NK-92 (cell line): Measurements from ENCODE around the gene GPC5.
"Not testable (repeated sequence)": the region's sequence is repeated elsewhere in the genome, so short reads cannot be mapped to it uniquely, and the experiment has no call there.

Experiments
- DNase-seq: peaks from one replicate; lab custom pipeline; 2025; ENCODE audit not compliant: unreplicated experiment; lab: John Stamatoyannopoulos, UW

Gene GPC5

GRCh38 chr13:92510416-92510815, 1112.0 kb downstream of the GPC5 start:
- no peak for DNase-seq

GRCh38 chr13:92512852-92513251, 1114.4 kb downstream of the GPC5 start:
- no peak for DNase-seq

- DNase-seq: no peak
Measured at GRCh38 chr13:92513672-92514071, 1115.3 kb downstream of the GPC5 start.

GRCh38 chr13:92514420-92515125, 1116.2 kb downstream of the GPC5 start:
- DNase-seq: no peak

- DNase-seq: not testable (repeated sequence)
Measured at GRCh38 chr13:92516878-92517277, 1118.5 kb downstream of the GPC5 start.

GRCh38 chr13:92518622-92519021, 1120.2 kb downstream of the GPC5 start:
- DNase-seq: not testable (repeated sequence)

GRCh38 chr13:92530364-92530763, 1131.9 kb downstream of the GPC5 start:
- no peak for DNase-seq

- DNase-seq: no peak
Measured at GRCh38 chr13:92535222-92536006, 1137.0 kb downstream of the GPC5 start.

GRCh38 chr13:92537471-92537870, 1139.0 kb downstream of the GPC5 start:
- DNase-seq: no peak

- DNase-seq: no peak
Measured at GRCh38 chr13:92538164-92538563, 1139.7 kb downstream of the GPC5 start.

GRCh38 chr13:92539148-92539547, 1140.7 kb downstream of the GPC5 start:
- DNase-seq: not testable (repeated sequence)

- DNase-seq: no peak
Measured at GRCh38 chr13:92547266-92547665, 1148.8 kb downstream of the GPC5 start.

GRCh38 chr13:92549276-92549675, 1150.9 kb downstream of the GPC5 start:
- no peak for DNase-seq

- no peak for DNase-seq
Measured at GRCh38 chr13:92553470-92554114, 1155.2 kb downstream of the GPC5 start.

- no peak for DNase-seq
Measured at GRCh38 chr13:92560883-92561282, 1162.5 kb downstream of the GPC5 start.

GRCh38 chr13:92564942-92565341, 1166.5 kb downstream of the GPC5 start:
- no peak for DNase-seq

- no peak for DNase-seq
Measured at GRCh38 chr13:92566767-92567166, 1168.3 kb downstream of the GPC5 start.

- DNase-seq: no peak
Measured at GRCh38 chr13:92572190-92572589, 1173.8 kb downstream of the GPC5 start.

- no peak for DNase-seq
Measured at GRCh38 chr13:92573467-92574057, 1175.1 kb downstream of the GPC5 start.

GRCh38 chr13:92574499-92574898, 1176.1 kb downstream of the GPC5 start:
- DNase-seq: no peak

- DNase-seq: no peak
Measured at GRCh38 chr13:92575777-92576176, 1177.4 kb downstream of the GPC5 start.

- DNase-seq: no peak
Measured at GRCh38 chr13:92578358-92578757, 1179.9 kb downstream of the GPC5 start.
